GM12891 (cell line): ENCODE measurements around the gene GPR62.

Experiments used
- POLR2A ChIP-seq: IDR thresholded peaks from 2 replicates; pipeline ENCODE4 v1.6.1; 2011; ENCODE audit warnings: low read depth, low read length, control low read depth
- POLR2AphosphoS5 ChIP-seq: IDR thresholded peaks from 2 replicates; pipeline ENCODE4 v1.6.1; 2011; ENCODE audit warnings: low read depth, low read length, control low read depth
- TAF1 ChIP-seq: IDR thresholded peaks from 2 replicates; pipeline ENCODE4 v1.6.1; 2011; ENCODE audit warnings: low read depth, low read length, control low read depth

DNA sequence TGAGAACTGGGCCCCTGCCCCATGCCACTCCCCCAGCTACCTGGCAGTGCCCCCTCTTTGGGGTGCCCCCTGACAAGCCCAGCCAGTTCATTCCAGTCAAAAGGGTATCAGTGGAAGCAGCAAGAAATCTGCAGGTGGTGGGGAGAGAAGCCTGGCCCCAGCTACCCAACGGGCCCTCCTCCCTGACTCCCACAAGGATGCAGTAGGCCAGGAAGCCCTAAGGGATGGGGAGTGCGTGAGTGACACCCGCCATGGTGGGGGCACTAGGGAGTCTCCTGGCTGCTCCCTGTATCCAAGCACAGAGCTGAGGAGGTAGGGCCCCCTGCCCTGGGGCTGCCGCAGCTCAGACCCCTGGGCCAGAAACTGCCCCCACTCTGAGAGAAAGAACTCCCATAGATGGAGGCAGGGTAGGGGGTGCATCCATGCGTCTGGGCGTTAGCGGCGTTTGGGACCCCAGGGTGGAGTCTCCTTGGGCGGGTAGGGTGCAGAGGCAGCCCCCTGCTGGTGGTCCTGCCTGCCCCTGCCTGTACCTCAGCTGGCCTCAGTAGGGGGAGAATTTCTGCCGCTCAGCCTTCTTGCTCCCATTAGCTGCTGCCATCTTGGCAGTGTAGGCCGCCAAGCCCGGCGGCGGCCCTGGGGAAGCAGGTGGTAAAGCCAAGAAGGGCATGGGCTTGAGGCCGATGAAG, 2.5 kb downstream of the GPR62 start:
- no peak for TF ChIP-seq POLR2A
- no peak for TF ChIP-seq TAF1
- no peak for TF ChIP-seq POLR2AphosphoS5
